H1 (cell line): ENCODE data around the gene TROAP. TPM values are rescaled to one million over a fixed set of nuclear protein-coding genes. Genes with fewer than 3 reads are reported as not detected.

Experiments used
- CEBPB ChIP-seq: IDR thresholded peaks from 2 replicates; pipeline ENCODE4 v1.6.1; 2012; ENCODE audit warnings: low read depth, low read length
- CTBP2 ChIP-seq: IDR thresholded peaks from 2 replicates; pipeline ENCODE4 v1.7.0; 2011; ENCODE audit warnings: borderline replicate concordance, mild to moderate bottlenecking, moderate library complexity, mixed read lengths, low read length; ENCODE audit not compliant: insufficient read depth, insufficient read length
- JUND ChIP-seq: IDR thresholded peaks from 2 replicates; pipeline ENCODE4 v1.6.1; 2011; ENCODE audit warnings: mild to moderate bottlenecking, improper control_type of control experiment, low read length
- POU5F1 ChIP-seq: IDR thresholded peaks from 2 replicates; pipeline ENCODE4 v1.6.1; 2011; ENCODE audit warnings: low read depth, mild to moderate bottlenecking, low read length, moderate library complexity
- RXRA ChIP-seq: IDR thresholded peaks from 2 replicates; pipeline ENCODE4 v1.6.1; 2011; ENCODE audit warnings: low read depth, mild to moderate bottlenecking, low read length, moderate library complexity; ENCODE audit not compliant: insufficient read depth
- SAP30 ChIP-seq: fragments of 300-600 bp; sonication (generic); IDR thresholded peaks from 2 replicates; pipeline ENCODE4 v1.7.1; 2012; ENCODE audit warnings: low read length, moderate library complexity, mild to moderate bottlenecking, inconsistent platforms; ENCODE audit not compliant: insufficient read depth, insufficient replicate concordance
- SRF ChIP-seq: IDR thresholded peaks from 2 replicates; pipeline ENCODE4 v1.6.1; 2011; ENCODE audit warnings: mild to moderate bottlenecking, low read depth, low read length, moderate library complexity
- TAF1 ChIP-seq: IDR thresholded peaks from 2 replicates; pipeline ENCODE4 v1.6.1; 2011; ENCODE audit warnings: mild to moderate bottlenecking, low read depth, low read length
- polyA plus RNA-seq, 7 experiments: library from polyadenylated mRNA; depleted of rRNA in 3 of 7; stranded (reverse) in 5 of 7; unstranded in 2 of 7; fragments of >200 nt in 5 of 7; fragments of 200-250 nt in 2 of 7; gene quantifications; 1 replicate in 5 of 7; 2 replicates in 1 of 7; 4 replicates in 1 of 7; pipeline versions ENCODE4 v1.2.1 to v1.2.3, GENCODE V29; 2011 to 2013; ENCODE audit warnings: missing spikeins in 2 of 7, mixed read lengths in 2 of 7
- total RNA-seq: library from RNA; stranded (reverse); fragmentation: NEBNext Ultra II Directional; extraction: Animal tissue kit (Norgen Biotek cat#: 25700); gene quantifications from 2 replicates; pipeline ENCODE4 v1.2.1, GENCODE V29; 2021

Gene TROAP
- total and polyA plus RNA-seq, 2 of the 8 experiments (the other 6 are each of a cell fraction or from before 2014, with no cell fraction given) = 36.7 to 52.0 TPM

- TF ChIP-seq SRF = no peak
- TF ChIP-seq SAP30 = no peak
- no peak for TF ChIP-seq JUND
- no peak for TF ChIP-seq CTBP2
- TF ChIP-seq RXRA = no peak
- TF ChIP-seq CEBPB = no peak
- no peak for TF ChIP-seq TAF1
- TF ChIP-seq POU5F1 = no peak
- TF ChIP-seq, all 59 proteins: peak for 0
Observed at GRCh38 chr12:49348781-49349180, 25.7 kb downstream of the TROAP start (continued).
